ENCODE results near the gene DPYSL5.

Gene DPYSL5

DNA sequence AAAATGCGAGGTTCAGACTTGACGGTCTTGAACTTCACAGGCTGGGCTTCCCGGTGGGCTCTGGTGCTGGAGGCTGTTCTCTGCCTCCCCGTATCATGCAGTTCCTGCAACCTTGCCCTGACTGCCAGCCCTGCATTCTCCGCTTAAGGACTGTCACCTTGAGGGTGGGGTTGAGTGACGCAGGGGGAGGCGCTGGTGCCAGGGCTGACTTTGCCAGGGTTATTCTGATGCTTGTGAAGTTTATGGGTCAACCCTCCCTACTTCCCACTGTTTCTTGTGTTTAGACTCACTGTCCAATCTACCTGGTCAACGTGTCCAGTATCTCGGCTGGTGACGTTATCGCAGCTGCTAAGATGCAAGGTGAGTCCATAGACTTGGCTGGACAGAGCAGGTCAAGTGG, 85.0 kb downstream of the DPYSL5 start:
- ATAC-seq (no peak), DNase-seq (no peak)

DNA sequence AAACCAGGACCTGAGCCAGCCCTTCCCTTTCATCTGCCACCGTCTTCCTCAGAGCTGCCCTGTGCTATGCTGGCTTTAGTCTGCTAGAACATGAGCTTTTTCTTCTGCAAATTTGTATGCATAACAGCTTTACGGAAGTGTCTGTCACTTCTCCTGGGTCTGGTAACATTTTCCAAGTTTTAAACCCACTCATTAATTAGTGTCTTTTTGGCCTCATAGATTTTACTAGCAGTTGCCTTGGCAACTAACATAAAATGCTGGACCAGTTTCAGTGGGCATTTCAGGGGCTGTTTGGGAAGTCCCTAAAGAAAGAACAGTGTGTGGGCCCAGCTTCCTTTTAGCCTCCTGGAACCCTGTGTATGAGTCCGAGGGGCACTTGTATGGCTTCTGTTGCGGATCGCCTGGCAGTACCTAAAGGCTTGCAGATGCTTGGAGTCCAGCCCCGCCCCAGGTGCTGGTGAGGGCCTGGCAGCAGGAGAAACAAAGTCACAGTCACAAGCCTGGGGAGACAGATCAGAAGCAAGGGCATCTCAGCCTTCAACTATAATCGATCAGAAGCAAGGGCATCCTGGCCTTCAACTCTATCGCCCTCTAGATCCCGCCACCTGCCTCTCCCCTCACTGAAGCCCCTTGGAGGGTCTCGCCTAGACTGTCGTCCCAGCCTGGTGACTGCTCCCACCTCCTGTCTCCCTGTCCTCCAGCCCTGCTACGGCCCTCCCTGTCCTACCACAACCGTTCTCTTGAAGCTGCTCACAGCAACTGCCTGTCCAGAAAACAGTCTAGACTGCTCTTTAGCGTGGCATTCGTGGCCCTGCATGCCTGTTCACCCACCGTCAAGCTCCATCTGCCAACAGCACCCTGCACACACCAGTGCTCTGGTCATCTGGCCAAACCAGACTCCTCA, 85.8 kb downstream of the DPYSL5 start:
- no peak for DNase-seq
- no peak for ATAC-seq

DNA sequence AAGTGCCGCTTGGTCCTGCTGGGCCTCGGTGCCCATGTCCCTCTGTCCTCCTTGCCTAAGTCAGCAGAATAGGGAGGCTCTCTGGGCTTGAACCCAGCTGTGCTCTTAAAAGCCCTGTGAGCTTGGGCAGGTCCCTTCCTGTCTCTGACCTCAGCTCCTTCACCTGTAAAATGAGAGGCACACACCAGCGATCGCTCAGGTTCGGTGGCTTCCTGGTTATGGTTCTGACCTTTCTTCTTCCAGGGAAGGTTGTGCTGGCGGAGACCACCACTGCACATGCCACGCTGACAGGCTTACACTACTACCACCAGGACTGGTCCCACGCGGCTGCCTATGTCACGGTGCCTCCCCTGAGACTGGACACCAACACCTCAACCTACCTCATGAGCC, 86.4 kb downstream of the DPYSL5 start:
- no peak for ATAC-seq
- no peak for DNase-seq

DNA sequence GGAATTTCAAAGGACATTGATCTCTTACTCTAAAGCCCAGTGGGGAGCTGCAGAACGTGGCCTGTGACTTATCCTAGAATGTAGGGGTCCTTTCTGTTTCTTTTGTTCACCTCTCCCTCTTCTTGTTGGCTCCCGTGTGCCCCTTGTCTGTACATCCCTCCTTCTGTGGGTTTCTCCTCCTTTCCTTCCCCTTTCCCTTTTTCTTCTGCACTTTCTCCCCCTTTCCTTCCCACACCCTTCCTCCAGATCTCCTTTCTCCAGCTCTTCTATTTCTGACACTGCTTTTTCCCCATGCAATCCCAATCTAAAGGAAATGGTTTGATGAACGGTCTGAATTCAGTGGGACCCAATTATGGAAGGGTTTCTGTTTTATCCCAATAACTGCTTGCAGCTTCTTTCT, 87.1 kb downstream of the DPYSL5 start:
- ATAC-seq, result no peak

DNA sequence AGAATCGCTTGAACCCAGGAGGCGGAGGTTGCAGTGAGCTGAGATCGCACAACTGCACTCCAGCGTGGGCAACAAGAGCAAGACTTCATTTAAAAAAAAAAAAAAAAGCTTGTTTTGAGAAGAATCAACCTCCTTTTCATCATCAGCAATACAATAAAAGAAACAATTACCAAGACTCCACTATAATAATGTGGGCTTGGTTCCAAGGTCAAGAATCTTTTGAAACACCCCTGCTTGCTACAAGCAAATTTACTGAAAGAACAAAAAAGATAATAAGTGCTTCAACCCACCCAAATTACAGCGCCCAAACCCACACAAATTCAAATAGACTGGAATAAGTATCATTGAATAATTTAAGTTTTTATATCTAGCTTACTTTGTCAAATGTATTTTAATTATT, 88.9 kb downstream of the DPYSL5 start:
- DNase-seq (no peak), ATAC-seq (no peak)

More for the DNA sequence above, 87.1 kb downstream of the DPYSL5 start:
- no peak for DNase-seq

DNA sequence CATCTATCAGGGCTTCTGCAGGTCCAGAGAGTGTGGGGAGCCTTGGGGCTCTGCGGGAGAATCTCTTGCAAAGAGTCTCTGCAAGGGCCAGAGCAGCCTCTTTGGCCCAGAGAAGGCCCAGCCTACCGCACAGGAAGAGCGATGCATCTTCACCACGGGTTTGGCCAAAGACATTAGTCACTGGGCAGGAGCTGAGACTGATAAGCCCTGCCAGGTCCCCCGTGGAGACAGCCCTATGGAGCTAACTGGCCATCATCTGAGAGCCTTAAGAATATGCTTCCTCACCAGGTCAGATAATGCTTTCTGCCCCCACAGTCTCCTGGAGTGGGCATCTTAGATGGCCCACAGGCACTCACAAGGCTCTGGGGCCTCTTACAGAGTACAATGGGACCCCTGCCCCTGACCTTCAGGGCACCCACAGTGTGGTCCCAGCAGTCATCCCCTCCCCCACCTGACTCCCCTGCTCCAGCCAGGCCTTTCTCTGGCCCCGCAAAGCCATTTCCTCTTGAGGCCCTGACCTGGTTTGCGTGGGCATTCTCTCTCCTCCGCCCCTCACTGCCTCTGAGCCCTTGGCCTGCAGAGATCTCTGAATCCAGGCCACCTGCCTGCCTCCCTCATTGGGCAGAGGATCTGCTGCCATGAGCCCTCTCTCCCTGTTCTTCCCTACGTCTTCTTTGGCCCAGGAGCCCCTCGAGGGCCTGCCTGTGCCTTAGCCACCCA, 90.6 kb downstream of the DPYSL5 start:
- ATAC-seq (no peak), DNase-seq (no peak)

DNA sequence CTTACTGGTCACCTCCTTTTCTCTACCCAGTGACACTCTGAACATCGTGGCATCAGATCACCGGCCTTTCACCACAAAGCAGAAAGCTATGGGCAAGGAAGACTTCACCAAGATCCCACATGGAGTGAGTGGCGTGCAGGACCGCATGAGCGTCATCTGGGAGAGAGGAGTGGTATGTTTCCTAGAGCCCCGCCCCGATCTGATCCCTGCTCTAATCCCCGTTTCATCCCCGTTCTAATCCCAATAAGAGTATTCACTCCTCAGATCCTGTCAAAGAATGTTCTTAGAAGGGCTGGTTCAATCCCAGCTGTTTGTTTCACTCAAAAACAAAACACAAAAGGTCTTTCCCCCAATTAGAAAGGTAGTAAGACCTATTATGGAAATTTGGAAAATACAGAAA, 92.1 kb downstream of the DPYSL5 start:
- DNase-seq, result no peak
- no peak for ATAC-seq

DNA sequence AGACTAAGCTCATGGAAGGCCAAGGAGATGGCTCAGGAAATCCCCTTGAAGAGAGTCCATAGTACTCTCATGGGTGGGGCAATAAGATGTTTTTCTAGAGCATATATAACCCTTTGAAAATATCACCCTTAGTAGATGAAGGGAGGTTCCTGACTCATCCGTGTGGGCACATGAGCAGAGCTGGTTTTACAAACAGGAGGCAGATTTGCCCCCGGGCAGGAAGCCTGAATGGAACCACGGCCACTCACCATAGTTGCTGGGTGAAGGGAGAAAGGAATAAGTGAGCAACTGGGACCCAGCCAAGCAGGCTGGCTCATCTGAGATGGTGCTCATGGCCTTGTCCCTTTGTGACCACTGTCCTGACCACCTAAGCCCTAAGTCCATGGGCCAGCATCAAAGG, 93.6 kb downstream of the DPYSL5 start:
- no peak for DNase-seq
- no peak for ATAC-seq

DNA sequence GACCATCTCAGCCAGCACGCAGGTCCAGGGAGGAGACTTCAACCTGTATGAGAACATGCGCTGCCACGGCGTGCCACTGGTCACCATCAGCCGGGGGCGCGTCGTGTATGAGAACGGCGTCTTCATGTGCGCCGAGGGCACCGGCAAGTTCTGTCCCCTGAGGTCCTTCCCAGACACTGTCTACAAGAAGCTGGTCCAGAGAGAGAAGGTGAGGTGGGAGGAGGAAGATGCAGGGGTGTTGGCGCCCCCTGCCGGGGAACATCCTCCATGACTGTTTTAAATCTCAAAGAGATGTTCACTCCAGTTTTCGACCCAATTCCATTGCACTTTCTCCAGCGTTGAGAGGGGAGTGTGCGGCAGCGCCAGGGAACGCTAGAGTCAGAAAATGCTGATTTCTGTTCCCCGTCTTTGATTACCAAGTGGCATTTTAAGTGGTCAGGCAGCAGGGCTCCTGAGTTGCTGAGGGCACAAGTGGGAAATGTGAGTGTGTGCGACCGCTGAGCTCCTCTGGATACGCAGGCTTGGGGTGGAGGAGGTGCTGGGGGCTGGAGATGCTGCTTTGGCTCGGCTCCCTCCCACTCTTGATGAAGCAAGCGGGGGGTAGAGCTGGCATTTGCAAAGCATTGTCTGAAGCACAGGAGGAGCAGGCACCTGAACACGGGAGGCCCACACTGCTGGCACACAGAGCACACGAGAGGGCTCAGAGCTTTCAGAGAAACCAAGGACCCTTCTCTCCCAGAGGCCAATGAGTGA, 94.8 kb downstream of the DPYSL5 start:
- ATAC-seq (no peak), DNase-seq (peak; percentile 72)

DNA sequence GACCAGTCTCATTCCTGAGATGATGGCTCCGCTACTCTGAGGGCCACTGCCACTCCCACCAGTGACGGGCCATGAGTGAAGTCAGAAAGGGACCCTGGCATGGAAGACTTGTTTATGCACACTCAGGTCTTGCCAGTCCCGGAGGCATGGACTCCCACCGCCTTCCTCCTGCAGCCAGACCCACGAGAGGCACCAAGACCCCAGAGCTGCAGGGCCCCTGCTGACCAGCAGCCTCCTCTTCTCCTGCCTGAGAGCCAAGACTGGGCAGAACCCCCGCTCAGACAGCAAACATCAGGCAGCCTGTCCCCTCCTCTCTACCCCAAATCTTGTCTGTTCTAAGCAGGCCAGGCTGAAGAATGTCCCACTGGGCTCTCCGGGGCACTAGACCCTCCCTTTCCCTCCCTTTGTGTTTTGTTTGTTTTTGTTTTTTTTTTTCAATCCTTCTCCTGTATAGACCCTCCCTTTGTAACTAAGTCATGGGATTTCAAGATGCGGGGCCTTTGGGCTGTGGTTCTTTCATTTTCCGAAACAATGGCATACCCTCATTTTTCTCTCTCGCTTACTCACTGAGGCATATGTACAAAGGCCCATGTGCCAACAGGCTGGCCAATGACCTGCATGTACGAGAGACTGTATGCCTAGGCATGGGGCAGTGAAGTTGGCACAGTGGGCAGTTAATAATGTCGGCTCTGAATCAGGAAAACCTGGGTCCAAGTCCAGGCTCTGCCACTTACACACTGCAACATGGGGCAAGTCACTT, 98.2 kb downstream of the DPYSL5 start:
- no peak for ATAC-seq
- DNase-seq, result no peak

DNA sequence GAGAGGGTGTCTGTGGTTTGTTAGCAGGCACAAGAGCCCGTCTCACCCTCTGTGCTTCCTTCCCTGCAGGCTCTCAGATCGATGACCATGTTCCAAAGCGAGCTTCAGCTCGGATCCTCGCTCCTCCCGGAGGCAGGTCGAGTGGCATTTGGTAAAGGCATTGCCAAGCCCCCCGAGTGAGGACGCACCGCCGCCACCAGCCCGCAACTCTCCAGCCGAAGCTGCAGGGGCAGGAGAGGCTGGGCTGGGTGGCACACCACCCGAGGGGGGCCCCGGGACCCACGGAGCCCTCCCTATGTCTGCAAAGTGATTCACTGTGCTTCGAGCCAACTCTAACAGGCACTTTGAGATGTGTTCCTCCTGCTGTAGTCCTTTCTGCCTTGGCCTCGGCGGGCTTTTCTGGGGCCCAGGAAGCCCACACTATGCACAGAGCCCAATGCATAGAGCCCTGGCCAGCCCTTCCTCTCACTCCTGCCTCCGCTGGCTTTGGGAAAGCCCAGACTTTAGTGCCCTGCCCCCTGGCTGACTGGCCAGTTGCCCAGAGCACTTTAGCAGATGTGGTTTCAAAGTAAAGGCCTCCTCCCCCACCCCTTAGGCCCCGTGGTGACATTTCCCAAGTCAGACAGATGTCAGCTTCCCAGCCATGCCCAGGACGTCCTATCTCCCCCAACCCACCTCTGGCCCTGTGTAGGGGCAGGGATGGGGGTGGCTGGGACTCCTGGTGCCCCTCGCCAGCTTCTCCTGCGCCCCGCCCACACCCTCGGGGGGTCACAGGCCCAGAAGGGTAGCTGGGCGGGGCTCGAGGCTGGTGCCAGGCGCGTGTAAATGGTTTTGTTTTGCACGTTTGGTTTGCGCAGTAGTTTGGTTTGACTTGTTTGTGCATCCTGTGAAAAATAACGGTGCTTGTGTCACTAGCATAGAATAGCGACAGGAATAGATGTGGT, 99.2 kb downstream of the DPYSL5 start:
- DNase-seq (no peak), ATAC-seq (no peak)

DNA sequence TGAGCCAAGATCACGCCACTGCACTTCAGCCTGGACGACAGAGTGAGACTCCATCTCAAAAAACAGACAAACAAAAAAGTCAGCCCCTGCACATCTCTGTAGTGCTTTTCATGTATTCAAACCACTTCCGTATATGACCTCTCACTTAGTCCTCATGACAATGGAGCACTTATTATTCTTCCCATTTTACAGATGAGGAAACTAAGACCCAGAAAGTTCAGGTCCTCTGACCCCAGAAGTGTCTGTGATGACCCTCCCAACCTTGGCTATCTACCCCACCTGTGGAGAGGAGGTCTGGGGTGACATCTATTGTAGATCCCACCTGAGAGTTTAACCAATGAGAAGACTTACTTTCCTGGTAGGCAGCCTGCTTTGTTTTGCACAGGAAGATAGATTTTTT, 100.9 kb downstream of the DPYSL5 start:
- ATAC-seq (no peak), DNase-seq (no peak)

DNA sequence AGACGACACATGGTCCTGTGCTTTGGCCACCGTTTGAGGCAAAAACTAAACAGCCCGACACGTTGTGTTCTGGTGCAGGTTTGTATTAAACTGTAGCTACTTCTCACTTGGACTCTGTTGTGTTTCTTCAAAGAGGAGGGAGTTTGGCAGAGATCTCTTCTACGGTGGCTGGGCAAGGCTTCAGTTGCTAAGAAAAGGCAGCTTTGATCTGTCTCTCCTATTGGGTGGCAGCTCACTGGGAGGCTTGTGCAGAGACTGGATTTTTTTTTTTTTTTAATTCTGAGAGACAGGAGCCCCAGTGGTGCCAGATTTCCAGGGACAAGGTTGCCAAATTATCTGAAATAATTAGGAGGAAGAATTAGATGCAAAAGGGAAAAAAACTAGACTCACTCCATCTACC, 102.3 kb downstream of the DPYSL5 start:
- no peak for ATAC-seq
- no peak for DNase-seq

DNA sequence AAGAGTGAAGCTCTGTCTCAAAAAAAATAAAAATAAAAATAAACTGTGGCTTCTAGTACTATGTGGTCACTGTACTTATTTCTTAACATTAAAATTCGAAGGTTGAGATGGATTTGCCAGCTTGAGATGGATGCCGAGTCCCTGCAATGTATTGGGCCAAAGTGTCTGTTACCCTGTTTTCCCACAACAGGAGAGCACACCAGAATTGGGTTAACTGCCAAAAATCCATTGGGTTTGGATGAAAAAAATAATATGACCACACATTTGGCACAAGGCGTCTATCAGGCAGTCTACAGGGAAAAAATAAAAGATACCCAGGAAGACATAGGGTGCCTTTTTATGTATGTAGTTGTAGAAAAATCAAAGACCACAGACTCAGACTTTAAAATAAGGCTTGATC, 103.3 kb downstream of the DPYSL5 start:
- no peak for DNase-seq
- ATAC-seq, result no peak

DNA sequence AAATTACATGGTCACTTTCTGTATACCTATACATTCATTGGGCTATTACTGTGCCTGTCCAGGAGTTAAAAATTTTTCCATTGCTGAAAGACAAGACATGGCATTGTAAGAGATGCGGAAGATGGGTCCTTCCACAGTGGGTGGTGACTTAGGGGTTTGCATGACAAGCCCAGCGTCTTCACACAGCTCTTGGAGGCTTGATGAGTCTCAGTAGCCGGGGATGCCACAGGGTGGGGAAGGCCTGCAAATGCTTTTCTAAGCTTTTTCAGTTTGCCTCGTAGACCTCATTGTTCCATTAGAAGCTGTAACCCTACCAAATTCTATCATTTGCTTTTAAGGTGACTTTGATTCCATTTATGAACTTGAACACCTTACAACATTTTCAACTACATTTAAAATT, 104.4 kb downstream of the DPYSL5 start:
- ATAC-seq, result no peak

DNA sequence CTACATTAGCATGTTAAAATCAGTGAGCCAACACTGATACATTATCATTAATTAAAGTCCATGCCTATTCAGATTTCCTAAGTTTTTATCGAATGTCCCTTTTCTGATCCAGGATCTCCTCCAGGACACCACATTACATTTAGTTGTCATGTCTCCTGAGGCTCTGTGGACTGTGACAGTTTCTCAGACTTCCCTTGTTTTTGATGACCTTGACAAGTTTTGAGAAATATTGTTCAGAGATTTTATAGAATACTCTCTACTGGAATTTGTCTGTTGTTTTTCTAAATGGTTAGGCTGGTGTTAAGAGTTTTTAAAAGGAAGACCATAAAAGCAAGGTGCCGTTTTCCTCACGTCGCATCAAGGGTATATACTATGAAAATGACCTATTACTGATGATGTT, 106.2 kb downstream of the DPYSL5 start:
- DNase-seq (no peak), ATAC-seq (no peak)

More for the DNA sequence above, 104.4 kb downstream of the DPYSL5 start:
- no peak for DNase-seq

DNA sequence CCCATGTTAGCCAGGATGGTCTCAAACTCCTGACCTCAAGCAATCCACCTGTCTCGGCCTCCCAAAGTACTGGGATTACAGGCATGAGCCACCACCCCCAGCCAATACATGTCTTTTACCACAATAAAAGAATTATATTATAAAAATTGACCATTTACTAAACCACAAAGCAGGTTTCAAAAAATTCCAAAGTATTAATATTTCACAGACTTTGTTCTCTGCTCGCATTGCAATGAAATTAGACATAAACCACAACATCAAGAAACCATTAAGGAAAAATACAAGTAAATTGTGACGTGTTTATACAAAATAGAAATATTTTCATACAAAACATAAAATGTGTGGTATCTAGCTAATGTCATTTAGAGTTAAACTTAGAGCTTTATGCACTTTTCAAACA, 109.1 kb downstream of the DPYSL5 start:
- DNase-seq (no peak), ATAC-seq (no peak)

DNA sequence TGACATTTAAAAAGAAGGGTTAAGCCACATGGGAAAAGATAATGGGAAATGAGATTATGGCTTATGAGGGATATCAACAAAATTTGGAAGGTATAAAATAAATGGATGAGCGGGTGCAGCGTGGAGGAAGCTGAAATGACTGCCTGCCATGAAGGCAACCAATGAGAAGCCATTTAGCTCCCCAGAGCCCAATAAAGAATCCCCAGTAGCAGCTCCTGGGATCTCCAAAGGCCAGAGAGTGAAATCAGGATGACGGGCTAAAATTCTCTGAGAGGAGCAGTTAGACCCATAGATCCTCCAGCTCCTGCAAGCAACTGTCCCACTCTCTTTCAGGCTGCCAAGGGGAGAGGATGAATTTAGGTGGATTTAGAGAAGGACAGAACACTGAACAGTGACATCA, 109.6 kb downstream of the DPYSL5 start:
- DNase-seq (no peak), ATAC-seq (no peak)

DNA sequence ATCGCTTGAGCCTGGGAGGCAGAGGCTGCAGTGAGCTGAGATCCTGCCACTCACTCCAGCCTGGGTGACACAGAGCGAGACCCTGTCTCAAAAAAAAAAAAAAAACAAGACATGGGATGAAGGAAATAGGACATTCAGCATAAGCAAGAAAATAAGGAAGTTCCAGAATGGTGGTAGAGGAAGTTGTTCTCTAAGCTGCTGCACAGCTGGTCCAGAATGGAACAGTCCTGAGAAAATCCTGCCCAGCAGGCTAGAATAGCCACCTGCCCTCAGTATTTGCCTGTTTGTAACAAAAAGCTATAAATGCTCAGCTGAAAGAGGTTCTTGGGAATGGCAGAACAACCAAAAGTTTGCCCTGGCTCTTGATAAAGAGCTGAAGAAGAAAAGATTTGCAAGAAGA, 111.4 kb downstream of the DPYSL5 start:
- ATAC-seq, result no peak
- DNase-seq, result no peak

DNA sequence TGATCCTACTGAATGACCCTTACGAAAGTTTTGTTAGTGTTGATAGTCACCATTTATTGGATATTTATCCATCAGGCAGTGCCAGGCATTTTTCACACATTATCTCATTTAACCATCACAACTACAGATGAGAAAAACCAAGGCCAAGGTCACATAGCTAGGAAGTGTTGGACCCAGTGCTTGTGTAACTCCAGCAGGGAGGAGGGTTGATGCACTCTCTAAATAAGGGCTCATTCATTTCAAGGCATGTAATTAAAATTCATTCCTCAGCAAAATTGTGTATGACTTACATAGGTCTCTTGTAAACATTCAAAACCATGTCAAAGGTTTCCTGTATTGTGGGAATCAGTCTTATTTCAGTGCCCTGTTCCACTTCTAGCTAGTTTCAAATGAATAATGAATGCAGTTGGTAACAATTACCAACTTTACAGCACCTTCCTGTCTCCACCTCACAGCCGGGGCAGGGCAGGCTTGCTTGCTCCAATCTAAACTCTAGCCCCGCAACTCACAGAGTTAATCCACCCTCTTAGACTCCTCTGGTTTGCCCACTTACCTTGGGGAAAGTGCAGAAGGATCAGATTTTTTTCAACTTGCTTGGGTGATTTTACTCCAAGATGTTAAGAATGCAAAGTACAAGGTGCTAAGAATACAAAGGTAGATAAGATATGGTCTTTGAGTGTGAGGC, 116.7 kb downstream of the DPYSL5 start:
- ATAC-seq (no peak), DNase-seq (no peak)
